Measurements from ENCODE around the gene KLHL36. TPM values are rescaled to one million over a fixed set of nuclear protein-coding genes. Genes with fewer than 3 reads are reported as not detected.

The KLHL36 gene
- total RNA-seq, 4 donors from 2014 or later: 52.3 to 119 (median 80.4) TPM

GRCh38 chr16:84612686-84613085, 35.6 kb upstream of the KLHL36 start:
- H3K27me3 ChIP-seq: peaks cover 0 to 9% (median 0%) of the 10 kb centered on the region in 4 donors
- no peaks in the 10 kb centered on the region for H3K36me3 ChIP-seq
- no peak overlapping the region for H3K4me3 ChIP-seq
- H3K27ac ChIP-seq (replicated peaks in 1 of 4): no peak overlapping the region
- DNase-seq (ENCODE audit: extremely low spot score): no peak
- no peaks in the 10 kb centered on the region for H3K9me3 ChIP-seq
- peaks cover 20 to 62% (median 60%) of the 10 kb centered on the region in 4 donors for H3K4me1 ChIP-seq
- 98% methylated on average over 7 of the region's 7 CpGs for WGBS
- intact Hi-C loops (cut with DNase I): no loop called here
- TF ChIP-seq POLR2A (IDR thresholded peaks at IDR 0.05; ENCODE audit: low read depth) (no peak), EP300 (IDR thresholded peaks at IDR 0.05) (no peak), POLR2AphosphoS5 (IDR thresholded peaks at IDR 0.05) (no peak), CTCF (IDR thresholded peaks at IDR 0.05) (no peak)

- Histone ChIP-seq H3K4me1 (peaks cover 22 to 68% (median 64%) of the 10 kb centered on the region in 4 donors), H3K36me3 (no peaks in the 10 kb centered on the region), H3K27ac (replicated peaks in 1 of 4) (peak overlapping the region; percentile 28 to 61 (median 36)), H3K4me3 (no peak overlapping the region), H3K9me3 (no peaks in the 10 kb centered on the region), H3K27me3 (peaks cover 0 to 9% (median 0%) of the 10 kb centered on the region in 4 donors)
- WGBS: 85% methylated on average over 7 of the region's 7 CpGs
- no peak for DNase-seq (ENCODE audit: extremely low spot score)
- intact Hi-C loops (cut with DNase I): no loop called here
- TF ChIP-seq POLR2A (IDR thresholded peaks at IDR 0.05; ENCODE audit: low read depth): no peak
- TF ChIP-seq POLR2AphosphoS5 (IDR thresholded peaks at IDR 0.05): no peak
- TF ChIP-seq CTCF (IDR thresholded peaks at IDR 0.05): no peak
- no peak for TF ChIP-seq EP300 (IDR thresholded peaks at IDR 0.05)
Observed at GRCh38 chr16:84613408-84614072, 34.8 kb upstream of the KLHL36 start.

- Histone ChIP-seq H3K27me3 (peaks cover 0 to 9% (median 0%) of the 10 kb centered on the region in 4 donors), H3K27ac (replicated peaks in 1 of 4) (peak overlapping the region; percentile 28 to 61 (median 36)), H3K9me3 (no peaks in the 10 kb centered on the region), H3K36me3 (no peaks in the 10 kb centered on the region), H3K4me3 (no peak overlapping the region), H3K4me1 (peaks cover 27 to 73% (median 69%) of the 10 kb centered on the region in 4 donors)
- TF ChIP-seq CTCF (IDR thresholded peaks at IDR 0.05) (no peak), EP300 (IDR thresholded peaks at IDR 0.05) (no peak), POLR2A (IDR thresholded peaks at IDR 0.05; ENCODE audit: low read depth) (no peak), POLR2AphosphoS5 (IDR thresholded peaks at IDR 0.05) (no peak)
- 52% methylated on average over 12 of the region's 12 CpGs for WGBS
- DNase-seq (ENCODE audit: extremely low spot score): no peak
- intact Hi-C loops (cut with DNase I): no loop called here
Observed at GRCh38 chr16:84614073-84614459, 34.2 kb upstream of the KLHL36 start.

GRCh38 chr16:84614623-84614967, 33.7 kb upstream of the KLHL36 start:
- TF ChIP-seq EP300 (IDR thresholded peaks at IDR 0.05) (no peak), POLR2AphosphoS5 (IDR thresholded peaks at IDR 0.05) (no peak), POLR2A (IDR thresholded peaks at IDR 0.05; ENCODE audit: low read depth) (no peak), CTCF (IDR thresholded peaks at IDR 0.05) (no peak)
- intact Hi-C loops (cut with DNase I): no loop called here
- 89% methylated on average over 3 of the region's 3 CpGs for WGBS
- H3K27ac ChIP-seq (replicated peaks in 1 of 4): peak overlapping the region in 3 of 4 donors; percentile 31 to 61 (median 40)
- H3K4me3 ChIP-seq: peak overlapping the region in 1 of 4 donors; percentile 21
- peaks cover 0 to 9% (median 0%) of the 10 kb centered on the region in 4 donors for H3K27me3 ChIP-seq
- no peaks in the 10 kb centered on the region for H3K9me3 ChIP-seq
- peaks cover 27 to 75% (median 70%) of the 10 kb centered on the region in 4 donors for H3K4me1 ChIP-seq
- DNase-seq (ENCODE audit: extremely low spot score): no peak
- H3K36me3 ChIP-seq: no peaks in the 10 kb centered on the region
